ENCODE data around the gene CEP350. TPM values are rescaled to one million over a fixed set of nuclear protein-coding genes. Genes with fewer than 3 reads are reported as not detected.

CEP350 gene
- total RNA-seq, 6 experiments from 2014 or later, result 22.1 to 26.7 (median 25.2) TPM

- peaks cover 20% of the 10 kb centered on the region for H3K36me3 Mint-ChIP-seq (ENCODE audit: low read depth)
- no peak overlapping the region for H3K4me3 Mint-ChIP-seq
- H3K9me3 Mint-ChIP-seq, result no peaks in the 10 kb centered on the region
- H3K27ac Mint-ChIP-seq, result peak overlapping the region; percentile 2; the same call in 1 of the 2 replicates
- TF ChIP-seq CTCF (IDR thresholded peaks at IDR 0.05), result no peak
- H3K4me1 Mint-ChIP-seq (ENCODE audit: low read depth), result peaks cover 29% of the 10 kb centered on the region
- no peaks in the 10 kb centered on the region for H3K27me3 Mint-ChIP-seq (ENCODE audit: insufficient read depth)
- DNase-seq, result no peak
Measured at GRCh38 chr1:179921981-179922872, 32.4 kb upstream of the CEP350 start.

- H3K27ac Mint-ChIP-seq, result no peak overlapping the region
- no peaks in the 10 kb centered on the region for H3K27me3 Mint-ChIP-seq (ENCODE audit: insufficient read depth)
- no peak for TF ChIP-seq CTCF (IDR thresholded peaks at IDR 0.05)
- no peak for DNase-seq
- no peak overlapping the region for H3K4me3 Mint-ChIP-seq
- H3K4me1 Mint-ChIP-seq (ENCODE audit: low read depth), result peaks cover 34% of the 10 kb centered on the region
- H3K36me3 Mint-ChIP-seq (ENCODE audit: low read depth), result peaks cover 13% of the 10 kb centered on the region
- H3K9me3 Mint-ChIP-seq, result no peaks in the 10 kb centered on the region
Measured at GRCh38 chr1:179923029-179923428, 31.6 kb upstream of the CEP350 start.

GRCh38 chr1:179924268-179924667 is 30.3 kb upstream of the CEP350 start:
- Mint-ChIP-seq H3K4me1 (ENCODE audit: low read depth) (peaks cover 34% of the 10 kb centered on the region), H3K4me3 (no peak overlapping the region), H3K27ac (no peak overlapping the region), H3K36me3 (ENCODE audit: low read depth) (peaks cover 5% of the 10 kb centered on the region; the same call in 1 of the 2 replicates), H3K27me3 (ENCODE audit: insufficient read depth) (no peaks in the 10 kb centered on the region), H3K9me3 (no peaks in the 10 kb centered on the region)
- DNase-seq, result no peak
- TF ChIP-seq CTCF (IDR thresholded peaks at IDR 0.05), result no peak

- no peak for DNase-seq
- Mint-ChIP-seq H3K4me1 (ENCODE audit: low read depth) (peaks cover 37% of the 10 kb centered on the region), H3K27ac (no peak overlapping the region), H3K4me3 (no peak overlapping the region), H3K9me3 (no peaks in the 10 kb centered on the region), H3K27me3 (ENCODE audit: insufficient read depth) (no peaks in the 10 kb centered on the region), H3K36me3 (ENCODE audit: low read depth) (peaks cover 5% of the 10 kb centered on the region; the same call in 1 of the 2 replicates)
- TF ChIP-seq CTCF (IDR thresholded peaks at IDR 0.05), result no peak
Measured at GRCh38 chr1:179925302-179925701, 29.3 kb upstream of the CEP350 start.

- H3K36me3 Mint-ChIP-seq (ENCODE audit: low read depth), result peaks cover 5% of the 10 kb centered on the region; the same call in 1 of the 2 replicates
- TF ChIP-seq CTCF (IDR thresholded peaks at IDR 0.05), result no peak
- H3K9me3 Mint-ChIP-seq, result no peaks in the 10 kb centered on the region
- no peak overlapping the region; the same call in 1 of the 2 replicates for H3K4me3 Mint-ChIP-seq
- H3K4me1 Mint-ChIP-seq (ENCODE audit: low read depth), result peaks cover 46% of the 10 kb centered on the region
- DNase-seq, result peak; percentile 67
- H3K27me3 Mint-ChIP-seq (ENCODE audit: insufficient read depth), result no peaks in the 10 kb centered on the region
- H3K27ac Mint-ChIP-seq, result peak overlapping the region; percentile 61; the same call in 1 of the 2 replicates
Measured at GRCh38 chr1:179925922-179926849, 28.4 kb upstream of the CEP350 start.

Data from HFFc6 (cell line).